ENCODE measurements around the gene RAB37.

- TF ChIP-seq PPARA (CRISPR knock-in tag; IDR thresholded peaks at IDR 0.05; ENCODE audit: borderline replicate concordance) (no peak), RARB (CRISPR knock-in tag; IDR thresholded peaks at IDR 0.05) (no peak), ZNF8 (CRISPR knock-in tag; IDR thresholded peaks at IDR 0.05) (no peak), ZFP30 (CRISPR knock-in tag; IDR thresholded peaks at IDR 0.05) (no peak), SNAI2 (CRISPR knock-in tag; IDR thresholded peaks at IDR 0.05) (no peak), ZFP3 (CRISPR knock-in tag; IDR thresholded peaks at IDR 0.05) (0 out of 2 replicates have a peak, but pooled peaks have one; percentile 35), BACH2 (CRISPR knock-in tag; IDR thresholded peaks at IDR 0.05; ENCODE audit: borderline replicate concordance) (no peak)
These were observed 7.9 kb downstream of the RAB37 start for GRCh38 chr17:74744714-74745547.
